CD4-positive, alpha-beta memory T cell (primary cell): Measurements from ENCODE around the gene ATP9B. TPM values are rescaled to one million over a fixed set of nuclear protein-coding genes. Genes with fewer than 3 reads are reported as not detected.

Source experiments
- CTCF ChIA-PET: fragments of 350-600 bp; sonication (Branson Sonifier 250); formaldehyde crosslinking; loops from one replicate; lab custom pipeline; 2021; ENCODE audit warnings: inconsistent platforms; ENCODE audit not compliant: partially characterized antibody; lab: Charles Lee
- POLR2A ChIA-PET: fragments of 350-600 bp; sonication (Branson Sonifier 250); formaldehyde crosslinking; loops from one replicate; lab custom pipeline; 2021; ENCODE audit not compliant: partially characterized antibody; lab: Charles Lee
- DNase-seq, 5 donors: peaks; one replicate each; pipeline versions ENCODE4 v3.0.0 to v3.0.0-alpha.2; 2020 to 2022; ENCODE audit warnings: mixed read lengths in 1 of 5
- H3K27ac ChIP-seq: one replicate; pipeline ENCODE4 v1.7.0; 2013; ENCODE audit warnings: low read depth, low read length
- H3K27me3 ChIP-seq: 2 replicates; pipeline ENCODE4 v1.7.0; 2013; ENCODE audit warnings: mild to moderate bottlenecking, low read length, moderate library complexity; ENCODE audit not compliant: insufficient read depth
- H3K36me3 ChIP-seq: 2 replicates; pipeline ENCODE4 v1.7.0; 2013; ENCODE audit warnings: mild to moderate bottlenecking, low read length, moderate library complexity; ENCODE audit not compliant: insufficient read depth
- H3K4me1 ChIP-seq: 2 replicates; pipeline ENCODE4 v1.7.0; 2013; ENCODE audit warnings: mild to moderate bottlenecking, low read length, moderate library complexity; ENCODE audit not compliant: insufficient read depth
- H3K4me3 ChIP-seq, 2 donors: one replicate each; pipeline ENCODE4 v1.7.0; 2013; ENCODE audit warnings: low read length in 2 of 2, mild to moderate bottlenecking in 1 of 2
- H3K9me3 ChIP-seq, 2 donors: one replicate each; pipeline ENCODE4 v1.7.0; 2013; ENCODE audit warnings: low read length in 2 of 2, control low read depth in 1 of 2; ENCODE audit not compliant: control insufficient read depth in 1 of 2
- H3K27ac Mint-ChIP-seq, 7 donors: one replicate each; pipeline ENCODE4 v1.8.0; 2020 to 2021; ENCODE audit warnings: mixed read lengths in 7 of 7, mild to moderate bottlenecking in 6 of 7, inconsistent platforms in 3 of 7, moderate library complexity in 3 of 7
- H3K27me3 Mint-ChIP-seq, 2 donors: one replicate each; pipeline ENCODE4 v1.8.0; 2020 to 2021; ENCODE audit warnings: mixed read lengths in 2 of 2
- H3K36me3 Mint-ChIP-seq, 2 donors: one replicate each; pipeline ENCODE4 v1.8.0; 2020 to 2021; ENCODE audit warnings: mixed read lengths in 2 of 2, inconsistent platforms in 1 of 2, mild to moderate bottlenecking in 1 of 2
- H3K4me1 Mint-ChIP-seq, 4 donors: one replicate each; pipeline ENCODE4 v1.8.0; 2020 to 2021; ENCODE audit warnings: mixed read lengths in 4 of 4, mild to moderate bottlenecking in 1 of 4
- H3K4me3 Mint-ChIP-seq, 8 donors: one replicate each; pipeline ENCODE4 v1.8.0; 2020 to 2021; ENCODE audit warnings: mixed read lengths in 8 of 8, mild to moderate bottlenecking in 7 of 8, moderate library complexity in 6 of 8, inconsistent platforms in 3 of 8
- H3K9me3 Mint-ChIP-seq, 8 donors: one replicate each; pipeline ENCODE4 v1.8.0; 2020 to 2021; ENCODE audit warnings: mixed read lengths in 8 of 8, mild to moderate bottlenecking in 5 of 8, inconsistent platforms in 3 of 8, moderate library complexity in 1 of 8
- intact Hi-C: fragments of 100-400 bp; cut with micrococcal nuclease; formaldehyde crosslinking; loops from one replicate; pipeline ENCODE4 v1.15.1; 2023
- polyA plus RNA-seq, 2 donors: library from polyadenylated mRNA; unstranded; fragments of 300-500 nt; fragmentation: Illumina TruSeq; gene quantifications; one replicate each; pipeline ENCODE4 v1.2.3, GENCODE V29; 2021
- total RNA-seq, 2 experiments: library from RNA; stranded (reverse); gene quantifications; one replicate each; pipeline ENCODE4 v1.2.3, GENCODE V29; 2021

The ATP9B gene
- total and polyA plus RNA-seq, 4 experiments from 2014 or later: 11.8 to 76.4 (median 49.9) TPM

GRCh38 chr18:79248495-79249060 is 179.4 kb downstream of the ATP9B start:
- Histone ChIP-seq H3K27me3 (no peaks in the 10 kb centered on the region), H3K4me3 (no peak overlapping the region), H3K9me3 (no peaks in the 10 kb centered on the region), H3K4me1 (peaks cover 7% of the 10 kb centered on the region), H3K36me3 (no peaks in the 10 kb centered on the region), H3K27ac (no peak overlapping the region)
- Mint-ChIP-seq H3K27ac (no peak overlapping the region), H3K36me3 (peaks cover 4 to 11% of the 10 kb centered on the region in 2 donors), H3K9me3 (no peaks in the 10 kb centered on the region), H3K4me3 (no peak overlapping the region), H3K27me3 (no peaks in the 10 kb centered on the region), H3K4me1 (peaks cover 8 to 13% (median 11%) of the 10 kb centered on the region in 4 donors)
- no peak for DNase-seq
- POLR2A ChIA-PET: no interaction called here
- intact Hi-C loops: loop anchor here (5.0 kb wide), 2 partner anchors 261 to 1346 kb away; no protein-coding TSS in a partner anchor
- CTCF ChIA-PET: interaction anchor here (1.1 to 2.2 kb wide), 2 partner anchors 26 to 373 kb away, joined by 3 to 4 read pairs; no protein-coding TSS in a partner anchor

- ChIA-PET CTCF (interaction anchor here (2.0 kb wide), 1 partner anchor 9 kb away, joined by 8 read pairs; no protein-coding TSS in a partner anchor), POLR2A (no interaction called here)
Observed at GRCh38 chr18:79250301-79250981, 181.2 kb downstream of the ATP9B start.

GRCh38 chr18:79251021-79251420 is 181.8 kb downstream of the ATP9B start:
- peaks cover 7 to 8% (median 8%) of the 10 kb centered on the region in 4 donors for H3K4me1 Mint-ChIP-seq
- no peaks in the 10 kb centered on the region for H3K9me3 Mint-ChIP-seq
- Histone ChIP-seq H3K4me3 (no peak overlapping the region), H3K27me3 (no peaks in the 10 kb centered on the region), H3K4me1 (peaks cover 7% of the 10 kb centered on the region), H3K36me3 (no peaks in the 10 kb centered on the region), H3K27ac (no peak overlapping the region), H3K9me3 (no peaks in the 10 kb centered on the region)
- POLR2A ChIA-PET: no interaction called here
- H3K36me3 Mint-ChIP-seq: peaks cover 16 to 25% of the 10 kb centered on the region in 2 donors
- no peak overlapping the region for H3K4me3 Mint-ChIP-seq
- CTCF ChIA-PET: interaction anchor here (2.0 kb wide), 1 partner anchor 10 kb away, joined by 8 read pairs; no protein-coding TSS in a partner anchor
- no peak overlapping the region for H3K27ac Mint-ChIP-seq
- no peak for DNase-seq
- no peaks in the 10 kb centered on the region for H3K27me3 Mint-ChIP-seq
- intact Hi-C loops: no loop called here

More at GRCh38 chr18:79250301-79250981, 181.2 kb downstream of the ATP9B start:
- Histone ChIP-seq H3K4me3 (no peak overlapping the region), H3K27ac (no peak overlapping the region), H3K9me3 (no peaks in the 10 kb centered on the region), H3K4me1 (peaks cover 7% of the 10 kb centered on the region), H3K27me3 (no peaks in the 10 kb centered on the region), H3K36me3 (no peaks in the 10 kb centered on the region)
- H3K27ac Mint-ChIP-seq: peak overlapping the region in 1 of 7 donors; percentile 46
- peaks cover 8 to 10% (median 8%) of the 10 kb centered on the region in 4 donors for H3K4me1 Mint-ChIP-seq
- H3K27me3 Mint-ChIP-seq: no peaks in the 10 kb centered on the region
- no peaks in the 10 kb centered on the region for H3K9me3 Mint-ChIP-seq
- intact Hi-C loops: no loop called here
- DNase-seq: no peak
- peaks cover 15 to 23% of the 10 kb centered on the region in 2 donors for H3K36me3 Mint-ChIP-seq
- no peak overlapping the region for H3K4me3 Mint-ChIP-seq

- peaks cover 3% of the 10 kb centered on the region for H3K36me3 ChIP-seq
- no peak overlapping the region for H3K27ac Mint-ChIP-seq
- no peaks in the 10 kb centered on the region for H3K9me3 ChIP-seq
- H3K4me3 ChIP-seq: no peak overlapping the region
- peaks cover 0 to 3% (median under 1%) of the 10 kb centered on the region in 4 donors for H3K4me1 Mint-ChIP-seq
- ChIA-PET CTCF (interaction anchor here (1.3 kb wide), 1 partner anchor 10 kb away, joined by 3 read pairs; no protein-coding TSS in a partner anchor), POLR2A (no interaction called here)
- H3K4me1 ChIP-seq: no peaks in the 10 kb centered on the region
- H3K27me3 ChIP-seq: no peaks in the 10 kb centered on the region
- H3K9me3 Mint-ChIP-seq: no peaks in the 10 kb centered on the region
- peaks cover 21 to 25% of the 10 kb centered on the region in 2 donors for H3K36me3 Mint-ChIP-seq
- no peak for DNase-seq
- H3K27me3 Mint-ChIP-seq: no peaks in the 10 kb centered on the region
- no peak overlapping the region for H3K4me3 Mint-ChIP-seq
- intact Hi-C loops: no loop called here
- H3K27ac ChIP-seq: no peak overlapping the region
Observed at GRCh38 chr18:79252904-79253633, 183.9 kb downstream of the ATP9B start.

- Mint-ChIP-seq H3K36me3 (peaks cover 42 to 47% of the 10 kb centered on the region in 2 donors), H3K4me1 (peaks cover 0 to 2% (median 0%) of the 10 kb centered on the region in 4 donors), H3K9me3 (no peaks in the 10 kb centered on the region), H3K27ac (no peak overlapping the region), H3K4me3 (no peak overlapping the region), H3K27me3 (no peaks in the 10 kb centered on the region)
- ChIA-PET CTCF (no interaction called here), POLR2A (no interaction called here)
- no peak for DNase-seq
- Histone ChIP-seq H3K9me3 (no peaks in the 10 kb centered on the region), H3K36me3 (peaks cover 3% of the 10 kb centered on the region), H3K27ac (no peak overlapping the region), H3K4me1 (no peaks in the 10 kb centered on the region), H3K4me3 (no peak overlapping the region), H3K27me3 (no peaks in the 10 kb centered on the region)
- intact Hi-C loops: no loop called here
Observed at GRCh38 chr18:79257480-79257879, 188.3 kb downstream of the ATP9B start.

- CTCF ChIA-PET: no interaction called here
- Histone ChIP-seq H3K36me3 (peaks cover 3% of the 10 kb centered on the region), H3K4me1 (no peaks in the 10 kb centered on the region), H3K27ac (no peak overlapping the region), H3K4me3 (no peak overlapping the region), H3K27me3 (no peaks in the 10 kb centered on the region), H3K9me3 (no peaks in the 10 kb centered on the region)
- Mint-ChIP-seq H3K4me1 (peaks cover 0 to 2% (median 0%) of the 10 kb centered on the region in 4 donors), H3K4me3 (no peak overlapping the region), H3K27me3 (no peaks in the 10 kb centered on the region), H3K36me3 (peaks cover 41 to 47% of the 10 kb centered on the region in 2 donors), H3K27ac (no peak overlapping the region), H3K9me3 (no peaks in the 10 kb centered on the region)
- no peak for DNase-seq
- POLR2A ChIA-PET: no interaction called here
- intact Hi-C loops: no loop called here
Observed at GRCh38 chr18:79258447-79258846, 189.3 kb downstream of the ATP9B start.

- H3K9me3 Mint-ChIP-seq: no peaks in the 10 kb centered on the region
- Histone ChIP-seq H3K27me3 (no peaks in the 10 kb centered on the region), H3K9me3 (no peaks in the 10 kb centered on the region), H3K27ac (no peak overlapping the region), H3K4me3 (no peak overlapping the region), H3K4me1 (no peaks in the 10 kb centered on the region), H3K36me3 (peaks cover 3% of the 10 kb centered on the region)
- intact Hi-C loops: no loop called here
- no peak for DNase-seq
- ChIA-PET CTCF (no interaction called here), POLR2A (no interaction called here)
- H3K27me3 Mint-ChIP-seq: no peaks in the 10 kb centered on the region
- H3K4me1 Mint-ChIP-seq: peaks cover 0 to 2% (median 0%) of the 10 kb centered on the region in 4 donors
- H3K36me3 Mint-ChIP-seq: peaks cover 48 to 49% of the 10 kb centered on the region in 2 donors
- peak overlapping the region in 1 of 7 donors; percentile 73 for H3K27ac Mint-ChIP-seq
- H3K4me3 Mint-ChIP-seq: no peak overlapping the region
Observed at GRCh38 chr18:79259218-79259617, 190.0 kb downstream of the ATP9B start.
